Measurements from ENCODE around the gene KPTN.

KPTN gene

DNA sequence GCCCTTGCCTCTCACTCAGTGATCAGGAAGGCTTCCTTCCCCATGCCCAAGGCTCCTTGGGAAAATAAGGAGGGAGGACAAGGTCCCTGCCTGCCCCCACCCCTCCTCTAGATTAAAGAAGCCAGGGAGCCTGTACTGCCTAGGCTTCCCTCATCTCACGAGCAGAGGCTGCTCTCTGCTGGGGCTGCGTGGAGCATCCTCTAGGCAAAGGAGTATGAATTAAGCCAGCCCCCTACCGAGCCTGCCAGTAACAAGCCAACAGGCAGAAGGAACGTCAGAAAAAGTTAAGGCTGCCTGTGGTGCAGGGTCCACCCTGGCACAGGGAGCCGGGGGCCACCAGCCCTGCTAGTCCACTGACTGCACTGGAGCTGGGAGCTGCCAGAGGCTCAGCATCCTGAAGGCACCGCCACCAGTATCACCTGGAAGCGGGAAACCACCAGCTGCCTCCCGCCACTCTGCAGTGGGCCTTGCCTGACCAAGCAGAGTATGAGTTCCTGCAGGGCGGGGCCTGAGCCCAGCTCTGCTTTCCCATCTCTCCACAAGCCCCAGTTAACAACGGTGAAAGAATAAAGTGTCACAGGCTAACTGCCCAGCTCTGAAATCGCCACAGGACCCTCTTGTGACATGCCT, 24.0 kb upstream of the KPTN start:
- DNase-seq = no peak

DNA sequence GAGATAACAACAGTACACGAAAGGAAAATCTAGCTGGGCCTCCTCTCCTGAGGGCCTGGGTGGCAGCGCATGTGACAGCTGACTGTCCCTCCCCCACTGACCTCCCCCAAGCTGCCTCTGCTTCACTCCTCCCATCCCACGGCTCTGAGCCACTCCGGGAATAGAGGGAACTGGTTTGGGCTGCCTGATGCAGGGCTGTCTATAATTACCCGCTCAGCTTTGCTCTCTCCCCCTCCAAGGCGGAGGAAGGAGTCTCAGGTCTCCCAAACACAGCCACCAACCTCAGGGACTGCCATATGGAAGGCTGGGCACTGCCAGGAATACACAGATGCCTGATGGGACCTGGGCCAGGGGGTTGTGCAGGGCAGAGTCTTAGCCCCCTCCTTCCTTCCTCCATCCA, 23.0 kb upstream of the KPTN start:
- no peak for DNase-seq

DNA sequence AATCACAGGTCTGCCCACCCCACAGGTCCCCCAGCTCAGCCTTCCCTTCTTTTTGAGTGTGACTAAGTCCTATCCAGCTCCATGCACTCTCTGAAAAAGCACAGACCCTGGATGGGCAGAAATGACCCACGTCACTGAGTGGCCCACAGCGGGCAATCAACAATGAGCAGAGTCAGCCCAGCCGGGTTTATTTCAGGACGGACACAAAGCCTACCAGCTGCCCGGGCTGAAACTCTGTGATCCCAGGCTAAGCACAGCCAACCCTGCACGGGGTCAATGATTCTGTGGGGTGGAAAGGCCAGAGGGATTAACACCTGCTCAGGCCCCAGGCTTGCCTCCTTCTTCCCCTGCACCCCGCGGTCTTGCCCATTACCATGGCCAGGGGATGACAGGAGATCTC, 22.4 kb upstream of the KPTN start:
- no peak for DNase-seq

DNA sequence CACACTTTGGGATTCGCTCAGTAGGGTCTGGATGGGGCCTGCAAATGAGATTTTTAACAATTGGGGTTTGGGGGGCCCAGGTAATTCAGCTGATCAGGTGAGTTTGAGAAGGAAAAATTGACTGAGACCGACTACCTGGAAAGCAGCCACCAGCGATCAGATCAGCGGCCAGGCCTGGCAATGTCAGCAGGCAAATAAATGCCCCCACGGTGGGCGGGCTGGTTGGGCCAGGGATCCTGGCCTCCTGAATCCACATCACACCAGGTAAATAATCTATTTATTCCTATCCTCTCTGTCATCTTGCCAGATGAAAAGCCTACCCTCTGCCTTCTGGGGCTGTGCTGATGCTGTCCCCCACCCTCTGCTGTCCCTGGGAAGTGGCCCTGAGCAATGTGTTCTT, 21.5 kb upstream of the KPTN start:
- DNase-seq = no peak

DNA sequence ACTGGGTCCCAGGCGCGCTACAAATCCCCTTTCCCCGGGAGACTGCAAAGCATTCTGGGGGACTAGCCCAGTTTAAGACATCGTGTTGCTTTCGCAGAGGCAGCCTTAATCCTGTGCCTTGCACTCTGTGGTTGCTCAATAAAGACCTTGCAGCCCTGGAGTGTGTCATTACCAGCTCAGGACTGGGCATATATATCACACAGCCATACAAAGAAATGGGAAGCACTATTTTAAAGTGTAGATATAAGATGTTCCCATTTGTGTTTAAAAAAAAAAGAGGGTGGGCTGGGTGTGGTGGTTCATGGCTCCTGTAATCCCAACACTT, 19.8 kb upstream of the KPTN start:
- DNase-seq = no peak

DNA sequence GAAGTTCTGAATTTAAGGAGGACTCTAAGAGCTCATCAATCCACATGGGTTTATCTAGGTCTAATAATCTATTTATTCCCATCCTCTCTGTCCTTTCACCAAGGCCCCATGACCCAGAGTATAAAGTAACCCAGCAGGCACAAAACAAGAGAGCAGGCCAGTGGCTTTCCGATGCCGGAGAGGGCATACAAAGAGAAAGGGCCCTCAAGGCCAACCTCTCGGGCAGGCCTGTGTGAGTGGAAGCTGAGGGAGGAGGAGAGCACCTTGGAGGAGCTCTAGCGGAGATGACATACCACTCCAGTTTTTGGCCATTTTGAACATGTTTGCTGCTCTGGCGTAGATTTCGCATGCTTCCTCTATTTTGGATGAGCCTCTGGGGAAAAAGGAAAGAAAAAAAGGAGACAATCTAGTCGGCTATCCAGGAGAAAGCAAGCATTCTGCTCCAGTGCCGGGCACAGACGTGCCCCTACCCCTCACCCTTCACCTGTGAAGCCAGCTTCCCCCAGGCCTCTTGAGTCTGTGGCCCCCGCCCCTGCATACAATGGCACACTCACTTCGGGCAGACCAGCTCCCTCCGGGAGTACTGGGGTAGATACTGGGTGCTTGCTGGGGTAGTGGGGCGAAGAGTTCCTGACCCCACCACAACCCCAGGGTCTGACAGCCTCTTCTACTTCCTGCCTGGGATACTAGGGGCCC, 19.3 kb upstream of the KPTN start:
- no peak for DNase-seq

DNA sequence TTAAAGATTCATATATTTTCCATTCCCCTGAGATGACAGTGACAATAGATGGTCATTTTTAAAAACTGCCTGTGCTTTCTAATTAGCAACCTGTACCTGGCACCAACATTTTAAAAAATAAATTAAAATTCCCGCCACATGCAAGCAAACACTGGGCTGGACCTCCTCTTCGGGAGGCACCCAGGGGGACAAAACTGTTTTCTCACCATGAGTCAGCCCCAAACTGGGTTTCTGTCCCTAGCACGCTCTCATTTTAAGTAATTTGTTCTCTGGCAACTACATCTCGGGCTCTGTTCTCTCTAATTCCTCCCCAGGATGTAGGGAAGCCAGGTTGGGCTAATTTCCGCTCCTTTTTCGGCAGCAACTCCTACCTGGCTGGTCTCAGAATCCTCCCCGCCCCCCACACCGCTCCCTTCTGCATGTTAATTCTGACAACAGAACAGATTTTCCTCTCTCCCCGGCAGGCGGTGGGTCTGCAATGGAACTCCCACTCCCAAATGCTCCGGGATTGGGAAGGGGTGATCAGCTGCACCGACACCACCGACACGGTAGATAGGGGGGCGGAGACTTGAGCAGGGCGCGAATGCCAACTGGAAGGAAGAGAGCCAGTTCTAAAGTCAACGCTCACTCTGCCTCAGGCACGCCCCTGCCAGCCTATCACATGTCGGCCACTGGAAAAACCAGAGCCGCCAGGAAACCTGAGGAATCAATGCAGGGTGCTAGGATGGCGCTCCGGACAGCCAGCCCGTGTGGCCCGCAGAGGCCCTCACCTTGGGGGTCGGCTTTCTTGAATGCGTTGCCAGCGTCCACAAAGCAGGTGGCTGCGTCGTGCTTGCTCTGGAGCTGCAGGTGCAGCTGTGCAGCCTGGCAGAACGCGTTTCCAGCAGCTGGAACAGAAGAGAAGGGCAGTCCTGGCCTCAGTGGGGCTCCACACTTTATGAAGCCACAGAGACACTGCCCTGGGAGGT, 16.1 kb upstream of the KPTN start:
- DNase-seq = no peak

DNA sequence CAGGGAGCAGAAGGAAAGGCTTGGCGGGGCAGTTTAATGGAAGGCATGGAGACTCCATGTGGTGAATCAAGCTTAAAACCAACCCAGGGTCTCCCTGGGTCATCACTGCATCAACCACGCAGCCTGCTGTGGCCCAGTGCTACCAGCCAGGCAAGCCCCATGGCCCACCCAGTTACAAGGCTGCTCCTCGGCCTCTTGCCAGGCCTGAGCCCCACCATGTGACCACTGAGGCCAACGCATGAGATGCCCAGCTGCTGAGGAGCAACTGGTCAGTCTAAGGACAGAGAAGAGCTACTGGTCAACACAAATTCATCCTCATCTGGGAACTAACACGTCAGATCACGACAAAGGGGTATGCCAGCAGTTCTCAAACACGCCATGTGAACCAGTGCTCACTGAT, 15.4 kb upstream of the KPTN start:
- DNase-seq = no peak

DNA sequence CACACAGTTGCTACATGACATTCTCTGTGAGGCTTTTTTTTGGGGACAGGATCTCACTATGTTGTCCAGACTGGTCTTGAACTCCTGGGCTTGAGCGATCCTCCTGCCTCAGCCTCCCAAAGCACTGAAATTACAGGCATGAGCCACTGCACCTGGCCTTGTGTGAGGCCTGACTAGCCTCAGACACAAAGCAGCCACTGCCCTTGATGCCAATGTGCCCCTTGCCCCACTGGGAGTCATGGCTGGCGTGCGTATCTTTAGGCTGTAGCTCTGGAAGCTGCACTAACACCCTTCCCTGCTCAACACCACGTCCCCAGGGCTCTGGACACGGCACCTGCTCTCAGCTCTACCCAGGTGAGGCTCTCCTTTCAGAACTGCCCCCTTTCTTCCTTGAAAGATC, 14.5 kb upstream of the KPTN start:
- no peak for DNase-seq

DNA sequence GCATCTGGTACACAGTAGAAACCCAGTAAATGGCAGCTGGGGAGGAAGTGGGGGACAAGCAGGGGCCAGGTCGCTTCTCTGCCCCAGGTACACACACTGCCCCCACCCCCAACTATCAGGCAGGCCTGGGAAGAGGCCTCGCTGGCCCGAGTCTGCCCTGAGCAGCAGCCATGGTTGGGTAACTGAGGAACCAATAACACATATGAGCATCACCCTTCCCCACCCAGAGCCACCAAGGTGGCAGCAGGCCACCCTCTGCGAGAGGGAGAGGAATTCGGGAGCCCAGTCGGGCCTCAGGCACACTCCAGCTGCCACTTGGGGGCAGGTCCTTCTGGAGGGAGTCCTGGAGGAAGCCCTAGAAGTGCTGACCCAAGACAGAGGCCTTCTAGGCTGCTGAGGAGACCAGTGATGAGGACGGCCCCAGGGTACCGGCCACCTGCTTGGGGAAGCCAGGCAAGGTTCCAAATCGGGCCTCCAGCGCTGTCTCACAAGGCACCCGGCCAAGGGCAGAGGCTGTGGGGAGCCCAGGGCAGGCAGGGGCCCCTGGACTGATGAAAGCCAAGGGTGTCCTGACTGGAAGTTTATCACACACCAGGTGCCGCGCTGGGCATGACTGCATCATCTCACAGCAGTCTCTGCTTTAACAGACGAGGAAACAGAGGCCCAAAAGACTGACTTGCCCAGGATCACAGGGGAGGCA, 14.0 kb upstream of the KPTN start:
- no peak for DNase-seq

DNA sequence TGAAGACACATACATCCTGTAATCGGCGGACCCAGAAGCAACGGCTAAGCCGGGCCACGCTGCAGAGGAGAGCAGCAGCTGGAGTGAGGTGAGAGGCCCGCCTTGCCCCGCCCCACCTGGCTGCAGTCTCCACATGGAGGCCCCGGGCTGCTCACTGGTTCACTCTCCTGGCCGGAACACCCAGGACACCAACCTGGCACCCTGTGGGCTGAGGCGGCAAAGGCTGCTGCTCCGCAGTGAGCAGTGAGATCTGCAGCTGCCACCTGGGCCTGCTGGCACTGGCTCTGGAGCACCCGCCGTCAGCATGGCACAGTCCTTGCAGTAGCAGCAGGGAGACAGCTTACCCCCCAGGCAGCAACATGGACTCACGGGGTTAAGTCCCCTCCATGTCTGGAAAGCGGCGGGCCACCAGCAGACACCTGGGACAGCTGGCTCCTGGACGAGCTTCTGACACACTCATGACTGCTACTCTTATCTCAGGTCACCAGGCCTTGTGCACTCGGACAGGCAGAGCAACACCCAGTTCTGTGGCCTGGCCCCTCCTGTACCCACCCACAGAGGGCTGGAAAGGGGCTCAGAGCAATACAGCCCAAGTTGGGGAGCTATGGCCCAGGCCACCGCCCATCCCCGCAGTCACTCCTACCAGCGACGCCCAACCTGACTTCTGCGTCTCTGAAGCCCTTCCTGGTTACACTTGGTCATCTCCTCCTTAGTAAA, 13.2 kb upstream of the KPTN start:
- no peak for DNase-seq

DNA sequence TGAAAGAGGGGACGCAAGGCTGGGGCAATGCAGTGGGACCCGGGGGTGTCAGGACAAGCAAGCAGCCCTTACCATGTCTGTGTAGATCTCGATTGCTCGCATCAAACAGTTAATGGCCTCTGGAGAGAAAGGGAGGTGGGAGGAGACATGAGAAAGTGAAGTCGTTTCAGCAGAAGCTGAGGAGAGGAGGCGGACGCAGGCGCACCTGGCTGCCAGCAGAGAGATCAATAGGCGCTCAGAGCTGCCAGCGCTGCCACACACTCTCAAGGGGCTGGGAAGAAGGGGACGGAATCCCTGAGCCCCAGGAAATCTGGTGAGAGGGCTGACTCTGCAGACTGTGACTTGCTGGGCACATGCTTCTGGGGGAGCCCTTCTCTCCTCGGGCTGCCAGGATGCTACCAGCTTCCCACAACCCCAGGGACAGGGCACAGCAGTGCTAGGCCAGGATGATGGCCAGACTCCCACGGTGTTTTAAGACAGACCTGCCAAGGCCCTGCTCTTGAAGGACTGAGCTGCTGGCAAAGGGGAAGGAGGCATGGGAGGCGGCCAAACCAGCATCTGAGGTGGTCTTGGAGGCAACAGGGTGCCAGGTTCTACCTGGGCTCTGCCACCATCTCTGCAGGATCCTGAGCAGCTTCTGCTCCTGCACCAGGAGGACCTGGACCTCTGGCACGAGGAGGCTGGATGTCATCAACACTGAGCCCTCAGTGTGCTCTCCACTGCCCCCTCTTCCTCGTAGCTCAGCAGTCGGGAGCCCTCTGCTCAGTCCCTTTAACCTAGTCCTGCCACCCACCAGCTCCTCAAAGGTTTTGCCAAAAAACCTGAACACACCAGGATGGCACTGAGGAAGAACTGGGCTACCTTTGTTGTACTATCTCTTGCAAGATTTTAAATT, 11.7 kb upstream of the KPTN start:
- DNase-seq = no peak

DNA sequence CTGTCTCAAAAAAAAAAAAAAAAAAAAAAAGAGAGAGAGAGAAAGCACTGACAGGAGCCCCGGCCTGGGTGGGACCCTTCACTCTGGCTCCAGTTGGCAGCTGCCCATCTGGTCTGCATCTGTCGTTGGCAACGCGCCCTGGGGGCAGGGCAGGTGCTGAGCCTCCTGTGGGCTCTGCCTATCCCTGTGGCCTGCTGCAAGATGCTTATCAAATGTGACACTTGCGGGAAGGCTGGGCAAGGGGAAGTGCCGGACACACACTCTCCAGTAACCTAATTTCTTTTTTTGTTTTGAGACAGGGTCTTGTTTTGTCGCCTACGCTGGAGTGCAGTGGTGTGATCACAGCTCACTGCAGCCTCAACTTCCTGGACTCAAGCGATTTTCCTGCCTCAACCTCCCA, 10.7 kb upstream of the KPTN start:
- no peak for DNase-seq

DNA sequence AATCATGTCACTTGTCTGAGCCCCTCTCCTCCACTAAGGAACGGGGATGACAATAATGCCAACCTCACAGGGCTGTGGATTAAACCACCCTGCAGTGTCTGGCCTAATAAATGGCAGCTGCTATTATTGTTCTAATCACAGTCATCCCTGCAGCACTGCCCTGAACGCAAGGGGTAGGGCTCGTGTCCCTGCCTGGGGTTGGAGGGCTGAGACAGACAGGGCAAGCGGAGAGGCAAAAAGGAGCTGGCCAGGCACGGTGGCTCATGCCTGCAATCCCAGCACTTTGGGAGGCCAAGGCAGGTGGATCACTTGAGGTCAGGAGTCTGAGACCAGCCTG, 10.2 kb upstream of the KPTN start:
- DNase-seq = no peak

DNA sequence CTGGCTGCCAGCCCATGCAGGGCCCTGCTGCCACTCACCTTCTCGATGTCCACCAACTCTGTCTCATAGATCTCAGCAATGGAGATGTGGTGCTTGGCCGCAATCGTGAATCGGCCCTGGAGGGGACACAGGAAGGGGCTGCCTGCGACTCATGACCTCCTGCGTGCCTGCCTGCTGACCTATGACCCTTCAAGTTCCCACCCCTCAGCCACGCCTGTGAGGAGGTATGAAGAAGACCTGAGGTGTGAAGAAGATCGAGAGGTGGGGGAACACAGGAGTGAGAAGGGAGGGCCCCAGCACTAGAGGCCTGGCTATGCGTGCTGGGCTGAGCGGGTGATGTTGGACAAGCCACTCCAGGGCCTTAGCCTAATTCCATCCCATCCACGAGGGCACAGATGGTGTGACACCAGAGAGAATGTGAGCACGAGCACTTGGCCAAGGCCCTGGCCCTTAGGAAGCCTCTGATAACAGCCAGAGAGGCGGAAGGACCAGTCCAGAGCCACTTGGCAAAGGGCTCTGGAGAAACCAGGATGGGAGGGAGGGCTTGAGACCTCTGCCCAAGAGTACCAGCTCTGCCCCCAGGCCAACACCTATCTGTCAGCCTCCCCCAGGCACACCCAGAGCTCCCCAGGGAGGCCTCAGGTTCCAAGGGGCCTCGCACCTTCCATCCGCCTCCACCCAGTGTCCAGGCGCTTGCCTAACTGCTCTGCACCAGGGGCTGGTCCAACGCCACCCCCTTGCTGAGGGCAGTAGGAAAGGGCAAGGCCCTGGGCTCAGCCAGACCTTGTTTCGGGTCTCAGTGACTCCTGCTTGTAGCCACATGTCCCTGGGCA, 9.6 kb upstream of the KPTN start:
- no peak for DNase-seq

DNA sequence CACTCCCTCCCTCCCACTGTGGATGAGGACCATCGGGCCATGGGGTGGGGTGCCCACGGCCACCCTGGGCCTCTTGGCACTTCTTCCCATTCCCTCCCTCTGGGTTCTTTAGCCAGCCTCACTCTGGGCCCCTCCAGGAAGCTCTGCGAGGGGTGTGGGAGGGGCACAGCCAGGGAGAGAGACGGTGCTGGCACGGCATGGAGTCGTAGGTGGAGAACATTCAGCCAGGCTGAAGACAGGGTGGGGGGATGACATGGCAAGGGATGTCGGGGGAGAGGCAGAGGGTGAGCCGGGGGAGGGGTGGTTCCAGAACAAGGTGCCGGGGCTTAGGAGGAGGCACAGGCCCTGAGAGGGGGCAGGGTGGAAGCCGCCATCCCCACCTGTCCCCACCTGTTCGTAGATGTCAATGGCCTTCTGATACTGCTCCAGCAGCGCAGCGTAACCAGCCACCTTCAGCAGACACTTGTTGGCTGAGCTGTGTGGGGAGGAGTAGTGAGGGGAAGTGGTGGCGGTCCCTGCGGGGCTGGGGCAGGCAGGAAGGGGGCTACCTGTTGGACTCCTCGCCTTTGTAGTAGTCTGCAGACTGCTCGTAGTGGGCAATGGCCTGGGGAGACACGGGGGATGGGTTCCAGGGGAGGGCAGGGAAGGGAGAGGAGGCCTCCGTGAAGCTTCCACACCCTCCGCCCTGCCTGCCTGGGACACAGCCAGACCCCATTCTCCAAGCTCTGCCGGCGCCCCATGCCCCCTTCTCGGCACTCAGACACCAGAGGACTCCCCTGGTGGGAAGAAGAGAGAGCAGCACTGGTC, 8.8 kb upstream of the KPTN start:
- no peak for DNase-seq

DNA sequence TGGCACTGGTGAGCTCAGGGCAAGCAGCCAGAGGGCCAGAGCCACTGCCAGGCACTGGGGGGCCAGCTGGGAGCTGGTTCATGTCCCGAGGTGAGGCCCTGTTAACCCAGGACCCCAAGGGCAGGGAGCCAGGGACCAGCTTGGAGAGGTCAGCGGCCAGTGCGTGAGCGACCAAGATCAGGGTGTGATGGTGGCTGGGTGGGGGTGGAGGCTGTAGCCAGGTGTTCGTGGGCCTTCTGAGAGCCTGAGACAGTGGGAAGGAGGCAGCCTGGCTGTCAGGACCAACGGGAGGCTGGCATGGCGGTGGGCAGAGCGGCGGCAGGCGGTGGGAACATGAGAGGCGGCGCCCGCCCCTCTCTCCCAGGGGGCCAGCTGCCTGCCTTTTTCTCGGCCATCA, 8.1 kb upstream of the KPTN start:
- no peak for DNase-seq

DNA sequence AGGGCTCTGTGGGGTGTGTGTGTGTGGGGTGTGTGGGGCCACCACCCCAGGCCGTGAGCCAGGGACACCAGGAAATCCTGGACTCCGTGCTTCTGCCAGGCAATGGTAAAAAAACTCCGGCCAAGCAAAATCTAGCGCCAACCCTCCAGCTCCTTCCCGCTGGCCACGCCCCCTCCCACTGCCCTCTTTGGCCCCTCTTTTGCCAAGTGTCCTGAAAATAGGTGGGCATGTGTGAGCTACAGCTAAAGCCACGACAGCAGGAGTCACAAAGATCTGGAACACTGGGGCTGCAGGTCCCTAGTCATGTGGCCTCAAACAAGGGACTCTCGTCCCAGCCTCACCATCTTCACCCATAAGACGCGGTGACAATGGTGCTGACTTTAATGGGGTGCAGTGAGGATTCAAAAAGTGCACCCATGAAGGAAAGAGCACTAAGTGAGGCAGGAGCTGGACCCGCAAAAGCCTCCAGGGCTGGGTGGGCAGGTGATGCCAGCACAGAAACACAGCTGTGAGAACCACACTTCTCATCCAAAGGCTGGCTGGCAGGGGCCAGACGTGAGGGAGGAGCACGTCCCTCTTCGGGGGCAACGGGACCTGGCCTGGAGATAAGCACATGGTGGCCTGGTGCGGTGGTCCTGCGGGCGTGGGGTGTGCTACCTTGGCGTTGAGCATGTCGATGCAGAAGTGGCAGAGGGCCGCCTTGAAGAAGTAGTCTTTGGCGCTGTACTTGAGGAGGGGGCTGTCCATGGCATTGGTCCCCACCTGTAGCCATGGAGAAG, 7.5 kb upstream of the KPTN start:
- no peak for DNase-seq

DNA sequence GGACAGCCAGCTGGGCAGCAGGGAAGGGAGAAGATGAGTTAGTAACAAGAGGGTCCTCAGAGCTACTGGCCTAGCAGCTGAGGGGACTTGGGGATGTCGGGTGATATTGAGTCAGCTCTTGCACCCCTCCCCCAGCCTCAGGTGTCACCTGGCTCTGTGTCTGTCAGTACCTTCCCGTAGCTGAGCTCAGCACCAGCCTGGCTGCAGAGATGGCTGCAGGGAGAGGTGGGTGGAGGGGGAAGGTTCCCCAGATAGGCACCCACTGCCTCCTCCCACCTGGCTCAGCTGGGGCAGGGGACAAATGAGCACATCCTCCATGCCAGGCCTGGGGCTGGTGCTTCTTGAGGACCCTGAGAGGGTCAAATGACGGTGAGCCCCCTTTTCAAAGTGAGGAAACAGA, 6.8 kb upstream of the KPTN start:
- DNase-seq = no peak

Data from activated naive CD4-positive, alpha-beta T cell treated with Interleukin-2 at 50 U/mL for 16 hours (primary cell).